ENCODE results near the gene SIN3B. TPM values are rescaled to one million over a fixed set of nuclear protein-coding genes. Genes with fewer than 3 reads are reported as not detected.

Gene SIN3B
- total RNA-seq, 3 donors from 2014 or later (not counting 1 experiment from before 2014, with no cell fraction given), result 58.4 to 70.1 (median 60.2) TPM

DNA sequence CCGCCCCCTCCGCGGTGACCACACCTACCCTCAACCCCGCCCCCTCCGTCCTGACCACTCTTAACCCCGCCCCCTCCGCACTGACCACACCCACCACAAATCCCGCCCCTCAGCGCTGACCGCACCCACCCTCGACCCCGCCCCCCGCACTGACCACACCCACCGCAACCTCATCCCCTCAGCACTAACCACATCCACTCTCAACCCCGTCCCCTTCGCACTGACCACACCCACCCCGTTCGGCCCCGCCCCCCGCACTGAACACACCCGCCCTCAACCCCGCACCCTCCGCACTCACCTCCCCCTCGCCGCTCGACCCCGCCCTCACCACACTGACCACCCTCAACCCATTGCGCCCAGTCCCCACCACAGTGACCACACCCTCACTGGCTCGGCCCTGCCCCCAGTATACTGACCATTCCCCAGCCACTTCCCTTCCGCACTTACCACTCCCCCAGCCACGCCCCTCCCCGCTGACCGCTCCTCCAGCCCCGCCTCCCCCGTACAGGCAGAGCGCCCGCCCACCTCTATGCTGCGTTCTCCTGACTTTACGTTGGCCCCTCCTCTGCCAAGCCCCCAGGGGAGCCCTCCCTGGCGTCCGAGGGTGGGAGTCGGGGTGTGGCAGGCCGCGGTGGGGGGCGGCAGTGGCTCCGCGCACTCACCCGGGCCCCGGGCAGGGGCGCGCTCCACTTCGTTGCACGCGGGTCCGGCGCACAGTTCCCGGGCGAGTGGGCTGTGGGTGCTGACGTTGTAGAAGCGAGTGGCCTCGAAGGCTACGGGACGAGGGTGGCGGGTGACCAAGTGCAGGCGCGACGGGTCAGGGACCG lies 68.0 kb downstream of the SIN3B start:
- intact Hi-C loops (cut with micrococcal nuclease), result no loop called here
- 1% methylated on average over 58 of the region's 68 CpGs for WGBS (ENCODE audit: insufficient coverage)

DNA sequence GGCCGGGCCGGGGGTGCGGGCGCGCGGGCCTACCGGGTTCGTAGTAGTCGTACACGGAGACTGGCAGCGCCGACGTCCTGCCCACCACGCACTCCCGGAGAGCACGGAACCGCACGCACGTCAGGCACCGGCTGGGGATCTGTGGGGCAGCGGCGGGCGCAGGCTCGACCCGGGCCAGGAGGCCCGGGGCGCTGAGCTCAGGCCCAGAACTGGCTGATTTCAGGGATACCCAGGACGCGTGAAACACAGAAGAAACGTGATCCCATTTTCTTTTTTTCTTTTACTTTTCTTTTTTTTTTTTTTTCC lies 68.6 kb downstream of the SIN3B start:
- peak overlapping the region; percentile 53 to 84 for H3K27ac Mint-ChIP-seq
- Histone ChIP-seq H3K27ac (ENCODE audit: low read length) (no peak overlapping the region), H3K4me1 (ENCODE audit: control insufficient read depth, insufficient read depth, low read length) (peaks cover 59% of the 10 kb centered on the region), H3K9me3 (ENCODE audit: control insufficient read depth, insufficient read depth, low read length) (no peaks in the 10 kb centered on the region), H3K36me3 (ENCODE audit: control insufficient read depth, insufficient read depth, low read length) (no peaks in the 10 kb centered on the region), H3K27me3 (ENCODE audit: control insufficient read depth, insufficient read depth, low read length) (no peaks in the 10 kb centered on the region), H3K4me3 (ENCODE audit: low read length) (peak overlapping the region; percentile 48)
- no peaks in the 10 kb centered on the region for H3K27me3 Mint-ChIP-seq (ENCODE audit: low read depth in 2 of 2)
- 7% methylated on average over 30 of the region's 30 CpGs for WGBS (ENCODE audit: insufficient coverage)
- peaks cover 24 to 34% of the 10 kb centered on the region in 2 donors for H3K4me1 Mint-ChIP-seq
- H3K36me3 Mint-ChIP-seq, result no peaks in the 10 kb centered on the region
- no peaks in the 10 kb centered on the region for H3K9me3 Mint-ChIP-seq
- TF ChIP-seq, protein P1, sequence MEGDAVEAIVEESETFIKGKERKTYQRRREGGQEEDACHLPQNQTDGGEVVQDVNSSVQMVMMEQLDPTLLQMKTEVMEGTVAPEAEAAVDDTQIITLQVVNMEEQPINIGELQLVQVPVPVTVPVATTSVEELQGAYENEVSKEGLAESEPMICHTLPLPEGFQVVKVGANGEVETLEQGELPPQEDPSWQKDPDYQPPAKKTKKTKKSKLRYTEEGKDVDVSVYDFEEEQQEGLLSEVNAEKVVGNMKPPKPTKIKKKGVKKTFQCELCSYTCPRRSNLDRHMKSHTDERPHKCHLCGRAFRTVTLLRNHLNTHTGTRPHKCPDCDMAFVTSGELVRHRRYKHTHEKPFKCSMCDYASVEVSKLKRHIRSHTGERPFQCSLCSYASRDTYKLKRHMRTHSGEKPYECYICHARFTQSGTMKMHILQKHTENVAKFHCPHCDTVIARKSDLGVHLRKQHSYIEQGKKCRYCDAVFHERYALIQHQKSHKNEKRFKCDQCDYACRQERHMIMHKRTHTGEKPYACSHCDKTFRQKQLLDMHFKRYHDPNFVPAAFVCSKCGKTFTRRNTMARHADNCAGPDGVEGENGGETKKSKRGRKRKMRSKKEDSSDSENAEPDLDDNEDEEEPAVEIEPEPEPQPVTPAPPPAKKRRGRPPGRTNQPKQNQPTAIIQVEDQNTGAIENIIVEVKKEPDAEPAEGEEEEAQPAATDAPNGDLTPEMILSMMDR (IDR thresholded peaks at IDR 0.05), result no peak
- DNase-seq, result peak in 1 of 2 donors; percentile 52
- H3K4me3 Mint-ChIP-seq, result peak overlapping the region; percentile 77
- intact Hi-C loops (cut with micrococcal nuclease), result loop anchor here (2.0 kb wide), 1 partner anchor 119 kb away; no protein-coding TSS in a partner anchor
- peak; percentile 3 to 18 (median 9) for ATAC-seq

More for the DNA sequence above, 68.0 kb downstream of the SIN3B start:
- peak overlapping the region; percentile 48 for H3K4me3 ChIP-seq (ENCODE audit: low read length)
- H3K4me1 ChIP-seq (ENCODE audit: control insufficient read depth, insufficient read depth, low read length), result peaks cover 63% of the 10 kb centered on the region
- Mint-ChIP-seq H3K27ac (peak overlapping the region; percentile 78 to 84), H3K4me1 (peaks cover 27 to 40% of the 10 kb centered on the region in 2 donors), H3K27me3 (ENCODE audit: low read depth in 2 of 2) (no peaks in the 10 kb centered on the region), H3K36me3 (no peaks in the 10 kb centered on the region), H3K9me3 (no peaks in the 10 kb centered on the region), H3K4me3 (peak overlapping the region; percentile 88)
- DNase-seq (peak; percentile 76), ATAC-seq (peak; percentile 63 to 84 (median 73))
- no peaks in the 10 kb centered on the region for H3K36me3 ChIP-seq (ENCODE audit: control insufficient read depth, insufficient read depth, low read length)
- TF ChIP-seq, protein P1 (IDR thresholded peaks at IDR 0.05), result no peak
- no peaks in the 10 kb centered on the region for H3K9me3 ChIP-seq (ENCODE audit: control insufficient read depth, insufficient read depth, low read length)
- H3K27me3 ChIP-seq (ENCODE audit: control insufficient read depth, insufficient read depth, low read length), result no peaks in the 10 kb centered on the region
- H3K27ac ChIP-seq (ENCODE audit: low read length), result peak overlapping the region; percentile 38

DNA sequence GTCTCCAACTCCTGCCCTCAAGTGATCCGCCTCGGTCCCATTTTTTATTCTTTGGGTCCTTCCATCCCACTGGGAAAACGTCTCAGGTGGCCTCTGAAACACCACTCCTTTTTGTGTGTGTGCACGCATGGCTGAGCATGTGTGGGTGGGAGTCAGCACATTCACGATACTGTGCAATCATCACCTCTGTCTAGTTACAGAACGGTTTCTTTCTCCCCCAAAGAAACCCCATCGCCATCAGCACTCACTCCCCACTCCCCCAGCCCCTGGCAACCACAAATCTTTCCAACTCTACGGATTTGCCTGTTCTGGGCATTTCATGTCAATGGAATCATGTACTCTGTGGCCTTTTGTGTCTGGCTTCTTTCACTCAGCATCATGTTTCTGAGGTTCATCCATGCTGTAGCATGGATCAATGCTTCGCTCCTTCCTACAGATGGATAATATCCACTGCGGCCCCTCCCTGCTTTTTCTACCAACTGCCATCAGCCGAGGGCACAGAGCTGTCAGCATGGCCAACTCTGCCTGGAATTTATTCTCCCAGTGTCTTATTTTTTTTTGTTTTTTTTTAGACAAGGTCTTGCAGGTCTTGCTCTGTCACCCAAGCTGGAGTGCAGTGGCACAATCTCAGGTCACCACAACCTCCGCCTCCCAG lies 69.3 kb downstream of the SIN3B start:
- Histone ChIP-seq H3K4me3 (ENCODE audit: low read length) (no peak overlapping the region), H3K36me3 (ENCODE audit: control insufficient read depth, insufficient read depth, low read length) (no peaks in the 10 kb centered on the region), H3K4me1 (ENCODE audit: control insufficient read depth, insufficient read depth, low read length) (peaks cover 52% of the 10 kb centered on the region), H3K9me3 (ENCODE audit: control insufficient read depth, insufficient read depth, low read length) (no peaks in the 10 kb centered on the region), H3K27me3 (ENCODE audit: control insufficient read depth, insufficient read depth, low read length) (no peaks in the 10 kb centered on the region), H3K27ac (ENCODE audit: low read length) (no peak overlapping the region)
- H3K9me3 Mint-ChIP-seq, result no peaks in the 10 kb centered on the region
- H3K27me3 Mint-ChIP-seq (ENCODE audit: low read depth in 2 of 2), result no peaks in the 10 kb centered on the region
- 87% methylated on average over 12 of the region's 12 CpGs for WGBS (ENCODE audit: insufficient coverage)
- no peak for ATAC-seq
- TF ChIP-seq, protein P1 (IDR thresholded peaks at IDR 0.05), result no peak
- intact Hi-C loops (cut with micrococcal nuclease), result loop anchor here (2.0 kb wide), 1 partner anchor 120 kb away; no protein-coding TSS in a partner anchor
- H3K36me3 Mint-ChIP-seq, result no peaks in the 10 kb centered on the region
- H3K4me1 Mint-ChIP-seq, result peaks cover 17 to 27% of the 10 kb centered on the region in 2 donors
- peak overlapping the region; percentile 77 for H3K4me3 Mint-ChIP-seq
- DNase-seq, result no peak
- H3K27ac Mint-ChIP-seq, result peak overlapping the region; percentile 53 to 84
